Endometrial microvascular endothelial cells (primary cell): Measurements from ENCODE around the gene EDC3. TPM values are rescaled to one million over a fixed set of nuclear protein-coding genes. Genes with fewer than 3 reads are reported as not detected.

Experiments
- in situ Hi-C: cut with HindIII; loops from 2 replicates; pipeline ENCODE4 v1.10.0; 2017; ENCODE audit warnings: low sequenced_read_pairs, low pct_unique_long_range_greater_than_20kb; ENCODE audit errors: inconsistent ontology term
- total RNA-seq: library from RNA; depleted of rRNA; stranded (reverse); fragments of >200 nt; gene quantifications from one replicate; pipeline ENCODE4 v1.2.3, GENCODE V29; 2015; ENCODE audit errors: inconsistent ontology term

The EDC3 gene
- total RNA-seq, 1 donor from 2014 or later = 14.2 TPM

GRCh38 chr15:74716651-74717050 lies 20.8 kb upstream of the EDC3 start:
- in situ Hi-C loops = no loop called here

GRCh38 chr15:74712311-74712710 lies 16.5 kb upstream of the EDC3 start:
- in situ Hi-C loops = no loop called here

- in situ Hi-C loops = no loop called here
Measured at GRCh38 chr15:74710319-74711094, 14.7 kb upstream of the EDC3 start.

- in situ Hi-C loops = no loop called here
Measured at GRCh38 chr15:74709892-74710291, 14.1 kb upstream of the EDC3 start.

- in situ Hi-C loops = no loop called here
Measured at GRCh38 chr15:74709011-74709410, 13.2 kb upstream of the EDC3 start.

GRCh38 chr15:74696808-74697207 lies 984 bp upstream of the EDC3 start:
- in situ Hi-C loops = no loop called here

GRCh38 chr15:74696398-74696729 lies 540 bp upstream of the EDC3 start:
- in situ Hi-C loops = no loop called here

GRCh38 chr15:74692327-74692726 lies 3.5 kb downstream of the EDC3 start:
- in situ Hi-C loops = no loop called here

GRCh38 chr15:74683758-74684157 lies 12.1 kb downstream of the EDC3 start:
- in situ Hi-C loops = no loop called here

GRCh38 chr15:74682954-74683353 lies 12.9 kb downstream of the EDC3 start:
- in situ Hi-C loops = no loop called here

- in situ Hi-C loops = no loop called here
Measured at GRCh38 chr15:74680456-74680855, 15.4 kb downstream of the EDC3 start.

- in situ Hi-C loops = no loop called here
Measured at GRCh38 chr15:74676801-74677200, 19.0 kb downstream of the EDC3 start.

- in situ Hi-C loops = no loop called here
Measured at GRCh38 chr15:74674161-74674560, 21.7 kb downstream of the EDC3 start.

GRCh38 chr15:74669627-74670026 lies 26.2 kb downstream of the EDC3 start:
- in situ Hi-C loops = no loop called here

- in situ Hi-C loops = no loop called here
Measured at GRCh38 chr15:74667975-74668374, 27.8 kb downstream of the EDC3 start.

- in situ Hi-C loops = no loop called here
Measured at GRCh38 chr15:74664670-74665069, 31.2 kb downstream of the EDC3 start.

- in situ Hi-C loops = no loop called here
Measured at GRCh38 chr15:74664028-74664616, 31.7 kb downstream of the EDC3 start.

- in situ Hi-C loops = no loop called here
Measured at GRCh38 chr15:74663303-74664027, 32.4 kb downstream of the EDC3 start.

- in situ Hi-C loops = no loop called here
Measured at GRCh38 chr15:74662064-74662860, 33.6 kb downstream of the EDC3 start.
